GM12878 (cell line): ENCODE results near the gene TTC16. TPM values are rescaled to one million over a fixed set of nuclear protein-coding genes. Genes with fewer than 3 reads are reported as not detected.

Experiments used
- ATAC-seq: fragments of 200-7000 bp; cut with Tn5 transposase; 3 replicates; pipeline ENCODE4 v1.9.1; 2020; ENCODE audit warnings: mild to moderate bottlenecking, moderate library complexity
- BruUV-seq: library from RNA; stranded (reverse); fragments of 400-500 nt; replicated peaks from 2 replicates; lab custom pipeline; 2021; lab: Mats Ljungman, UMichigan
- CTCF ChIA-PET: fragments of 300-600 bp; sonication (Branson Sonifier 250); formaldehyde crosslinking; extraction: SDS; loops from one replicate; lab custom pipeline; 2021; ENCODE audit warnings: inconsistent platforms; lab: Yijun Ruan, JAX
- POLR2A ChIA-PET: fragments of 350-600 bp; formaldehyde crosslinking; extraction: SDS; loops from one replicate; lab custom pipeline; 2021; ENCODE audit warnings: inconsistent platforms; lab: Charles Lee
- RAD21 ChIA-PET: fragments of 300-600 bp; sonication (Branson Sonifier 250); formaldehyde crosslinking; loops from one replicate; lab custom pipeline; 2023; ENCODE audit warnings: antibody characterized with exemption; ENCODE audit not compliant: unreplicated experiment; lab: Charles Lee
- SMC1A ChIA-PET: fragments of 300-600 bp; sonication (Branson Sonifier 250); formaldehyde crosslinking; loops from one replicate; lab custom pipeline; 2023; ENCODE audit not compliant: unreplicated experiment, uncharacterized antibody; lab: Charles Lee
- DNase-seq: peaks from one replicate; pipeline ENCODE4 v3.0.0-alpha.2; 2011; ENCODE audit warnings: low read depth, low spot score
- FAIRE-seq: peaks from 3 replicates; lab custom pipeline; 2011; peaks lifted over from hg19 to GRCh38; lab: Jason Lieb, UNC
- H2AFZ ChIP-seq: 2 replicates; pipeline ENCODE4 v1.6.0; 2011; ENCODE audit warnings: low read depth, low read length, control low read depth; ENCODE audit not compliant: control insufficient read depth
- H3K27ac ChIP-seq: 2 replicates; pipeline ENCODE4 v1.5.1; 2011; ENCODE audit warnings: control low read depth; ENCODE audit not compliant: control insufficient read depth, insufficient read depth
- H3K27me3 ChIP-seq, 2 experiments: replicated peaks in 1 of 2; 2 replicates each; pipeline versions ENCODE4 v1.6.0 to v1.6.1; 2011; ENCODE audit warnings: low read length in 1 of 2; ENCODE audit not compliant: control insufficient read depth in 2 of 2, insufficient read depth in 2 of 2
- H3K36me3 ChIP-seq, 2 experiments: 2 replicates each; pipeline ENCODE4 v1.5.1; 2011; ENCODE audit warnings: low read length in 1 of 2; ENCODE audit not compliant: control insufficient read depth in 2 of 2, insufficient read depth in 2 of 2
- H3K4me1 ChIP-seq: 2 replicates; pipeline ENCODE4 v1.6.1; 2011; ENCODE audit warnings: mild to moderate bottlenecking, low read length, moderate library complexity, mixed read lengths; ENCODE audit not compliant: control insufficient read depth, insufficient read depth
- H3K4me2 ChIP-seq: 2 replicates; pipeline ENCODE4 v1.6.0; 2011; ENCODE audit warnings: control low read depth; ENCODE audit not compliant: control insufficient read depth, insufficient read depth
- H3K4me3 ChIP-seq: fragments of 200-600 bp; sonication (generic); 2 replicates; pipeline ENCODE4 v1.5.1; 2016
- H3K79me2 ChIP-seq: 2 replicates; pipeline ENCODE4 v1.6.0; 2011; ENCODE audit warnings: low read length; ENCODE audit not compliant: control insufficient read depth, insufficient read depth
- H3K9ac ChIP-seq: 2 replicates; pipeline ENCODE4 v1.8.0; 2011; ENCODE audit warnings: low read length, control low read depth, mixed read lengths; ENCODE audit not compliant: control insufficient read depth, insufficient read depth
- H3K9me3 ChIP-seq: replicated peaks from 3 replicates; pipeline ENCODE4 v1.5.1; 2011; ENCODE audit warnings: mild to moderate bottlenecking, low read length; ENCODE audit not compliant: control insufficient read depth, insufficient read depth
- H4K20me1 ChIP-seq: 2 replicates; pipeline ENCODE4 v1.6.0; 2011; ENCODE audit not compliant: control insufficient read depth, insufficient read depth
- ASH2L ChIP-seq: fragments of 300-600, 200-600 bp; sonication (generic); IDR thresholded peaks from 2 replicates; pipeline ENCODE4 v1.6.1; 2017; ENCODE audit warnings: low read depth, mild to moderate bottlenecking, borderline replicate concordance
- ESRRA ChIP-seq: IDR thresholded peaks from 2 replicates; pipeline ENCODE4 v1.6.1; 2012; ENCODE audit warnings: mild to moderate bottlenecking, low read length, improper control_type of control experiment
- HCFC1 ChIP-seq: fragments of 150-350 bp; IDR thresholded peaks from 2 replicates; pipeline ENCODE4 v1.6.1; 2014; ENCODE audit warnings: low read length
- KDM1A ChIP-seq: fragments of 200-600 bp; sonication (generic); IDR thresholded peaks from 2 replicates; pipeline ENCODE4 v1.6.1; 2016; ENCODE audit warnings: borderline replicate concordance
- POLR2A ChIP-seq: IDR thresholded peaks from 2 replicates; pipeline ENCODE4 v1.6.1; 2011; ENCODE audit warnings: low read depth, mild to moderate bottlenecking, low read length
- SMAD5 ChIP-seq: IDR thresholded peaks from 2 replicates; pipeline ENCODE4 v1.6.1; 2016; ENCODE audit warnings: antibody characterized with exemption, low read depth
- STAT3 ChIP-seq: IDR thresholded peaks from 2 replicates; pipeline ENCODE4 v1.6.1; 2011; ENCODE audit warnings: low read depth, low read length, improper control_type of control experiment
- SUZ12 ChIP-seq: fragments of 200-600 bp; sonication (generic); IDR thresholded peaks from one replicate; pipeline ENCODE4 v1.6.1; 2018; ENCODE audit warnings: antibody characterized with exemption, mild to moderate bottlenecking; ENCODE audit not compliant: unreplicated experiment
- TAF1 ChIP-seq: IDR thresholded peaks from 2 replicates; pipeline ENCODE4 v1.6.1; 2011; ENCODE audit warnings: mild to moderate bottlenecking, low read depth, low read length, borderline replicate concordance
- ZZZ3 ChIP-seq: IDR thresholded peaks from 2 replicates; pipeline ENCODE4 v1.6.1; 2011; ENCODE audit warnings: low read depth; ENCODE audit not compliant: control insufficient read depth, insufficient read length
- WGBS: methylation state at CpG from one replicate; pipeline ENCODE4 v1.1.6; 2016; ENCODE audit warnings: low lambda C conversion rate; ENCODE audit not compliant: insufficient replicate concordance, insufficient coverage; ENCODE audit errors: missing lambda C conversion rate; 5-methylcytosine and 5-hydroxymethylcytosine counted together
- in situ Hi-C: fragments of 300-500 bp; cut with MboI; formaldehyde crosslinking; loops from 9 replicates; pipeline ENCODE4 v1.14.3; 2018; ENCODE audit warnings: mixed read lengths
- intact Hi-C: fragments of 100-400 bp; cut with micrococcal nuclease; formaldehyde crosslinking; loops from one replicate; pipeline ENCODE4 v1.14.2; 2022; ENCODE audit not compliant: unreplicated experiment
- polyA plus RNA-seq, 11 experiments: library from polyadenylated mRNA; depleted of rRNA in 4 of 11; unstranded in 6 of 11; stranded (reverse) in 5 of 11; fragments of >200 nt; fragmentation: Nextera tagmentation in 4 of 11; fragmentation: Illumina TruSeq in 1 of 11; extraction: Ambion mirVana in 4 of 11; extraction: Trizol in 1 of 11; gene quantifications; 1 replicate in 1 of 11; 2 replicates in 10 of 11; pipeline versions ENCODE4 v1.2.1 to v1.2.3, GENCODE V29; 2011 to 2016; ENCODE audit warnings: inconsistent platforms in 2 of 11, missing spikeins in 2 of 11, low read depth in 1 of 11
- total RNA-seq, 4 experiments: library from RNA; depleted of rRNA in 3 of 4; stranded (reverse); fragments of >200 nt in 3 of 4; fragmentation: Illumina TruSeq in 1 of 4; extraction: Trizol in 1 of 4; gene quantifications; 2 replicates each; pipeline versions ENCODE4 v1.2.1 to v1.2.3, GENCODE V29; 2013 to 2021
- TF ChIP-seq, protein P1 (sequence below): IDR thresholded peaks from 2 replicates; pipeline ENCODE4 v1.6.1; 2012; ENCODE audit warnings: low read length, inconsistent platforms
- TF ChIP-seq, protein P2 (sequence below): fragments of 150-350 bp; IDR thresholded peaks from 2 replicates; pipeline ENCODE4 v1.6.1; 2014; ENCODE audit warnings: mild to moderate bottlenecking, low read depth, low read length
- TF ChIP-seq, protein P3 (sequence below): fragments of 450-650 bp; IDR thresholded peaks from 2 replicates; pipeline ENCODE4 v1.6.1; 2014; ENCODE audit warnings: mild to moderate bottlenecking

TTC16 gene
- total and polyA plus RNA-seq, 10 of the 15 experiments (the other 5 are each of a cell fraction or from before 2014, with no cell fraction given), result 0.03 TPM; not detected in 9

DNA sequence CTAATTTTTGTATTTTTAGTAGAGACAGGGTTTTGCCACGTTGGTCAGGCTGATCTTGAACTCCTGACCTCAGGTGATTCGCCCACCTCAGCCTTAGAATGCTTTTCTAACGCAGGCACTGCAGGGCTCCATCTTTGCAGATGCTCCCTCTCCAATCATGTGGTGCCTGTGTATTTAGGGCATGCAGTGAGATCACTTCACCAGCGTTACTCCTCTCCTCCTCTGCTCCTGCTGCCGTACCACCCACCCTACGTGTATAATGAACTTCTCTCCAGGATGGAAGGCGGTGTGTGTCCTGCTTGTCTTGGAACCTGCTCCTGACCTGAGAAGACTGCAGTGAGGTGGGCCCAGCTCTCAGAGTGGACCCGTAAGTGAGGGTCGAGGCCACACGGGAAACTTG is 22.7 kb upstream of the TTC16 start:
- CTCF ChIA-PET, result no interaction called here

DNA sequence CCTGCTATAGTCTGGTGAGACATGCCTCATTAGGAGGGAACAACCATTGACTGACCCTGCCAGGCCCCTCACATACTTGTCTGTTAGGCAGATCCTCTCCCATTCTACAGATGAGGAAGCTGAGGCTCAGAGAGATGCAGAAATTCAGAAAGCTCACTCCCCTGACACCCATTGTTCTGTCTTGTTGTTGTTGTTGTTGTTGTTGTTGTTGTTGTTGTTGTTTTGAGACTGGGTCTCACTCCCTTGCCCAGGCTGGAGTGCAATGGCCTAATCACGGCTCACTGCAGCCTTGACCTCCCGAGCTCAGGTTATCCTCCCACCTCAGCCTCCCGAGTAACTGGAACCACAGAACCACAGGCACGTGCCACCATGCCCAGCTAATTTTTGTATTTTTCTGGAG is 22.2 kb upstream of the TTC16 start:
- ATAC-seq (no peak), FAIRE-seq (no peak), DNase-seq (no peak)
- no TSS peak for BruUV-seq
- Histone ChIP-seq H3K9me3 (no peaks in the 10 kb centered on the region), H3K79me2 (no peaks in the 10 kb centered on the region), H3K27me3 (no peaks in the 10 kb centered on the region), H2AFZ (no peak overlapping the region), H3K9ac (no peak overlapping the region), H3K4me1 (no peaks in the 10 kb centered on the region), H4K20me1 (no peaks in the 10 kb centered on the region), H3K36me3 (no peaks in the 10 kb centered on the region), H3K4me3 (no peak overlapping the region), H3K4me2 (no peak overlapping the region), H3K27ac (no peak overlapping the region)
- intact Hi-C loops, result no loop called here
- POLR2A ChIA-PET, result no interaction called here
- SMC1A ChIA-PET, result interaction anchor here (0.7 kb wide), 1 partner anchor 65 kb away, joined by 3 read pairs; no protein-coding TSS in a partner anchor
- CTCF ChIA-PET, result no interaction called here
- RAD21 ChIA-PET, result no interaction called here
- 58% methylated on average over 4 of the region's 4 CpGs for WGBS
- in situ Hi-C loops, result no loop called here
- TF ChIP-seq, protein P1, sequence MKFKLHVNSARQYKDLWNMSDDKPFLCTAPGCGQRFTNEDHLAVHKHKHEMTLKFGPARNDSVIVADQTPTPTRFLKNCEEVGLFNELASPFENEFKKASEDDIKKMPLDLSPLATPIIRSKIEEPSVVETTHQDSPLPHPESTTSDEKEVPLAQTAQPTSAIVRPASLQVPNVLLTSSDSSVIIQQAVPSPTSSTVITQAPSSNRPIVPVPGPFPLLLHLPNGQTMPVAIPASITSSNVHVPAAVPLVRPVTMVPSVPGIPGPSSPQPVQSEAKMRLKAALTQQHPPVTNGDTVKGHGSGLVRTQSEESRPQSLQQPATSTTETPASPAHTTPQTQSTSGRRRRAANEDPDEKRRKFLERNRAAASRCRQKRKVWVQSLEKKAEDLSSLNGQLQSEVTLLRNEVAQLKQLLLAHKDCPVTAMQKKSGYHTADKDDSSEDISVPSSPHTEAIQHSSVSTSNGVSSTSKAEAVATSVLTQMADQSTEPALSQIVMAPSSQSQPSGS, result no peak
- TF ChIP-seq ASH2L (no peak), STAT3 (no peak), HCFC1 (no peak), TAF1 (no peak), SMAD5 (no peak), ESRRA (no peak), SUZ12 (no peak)
- TF ChIP-seq, protein P2, sequence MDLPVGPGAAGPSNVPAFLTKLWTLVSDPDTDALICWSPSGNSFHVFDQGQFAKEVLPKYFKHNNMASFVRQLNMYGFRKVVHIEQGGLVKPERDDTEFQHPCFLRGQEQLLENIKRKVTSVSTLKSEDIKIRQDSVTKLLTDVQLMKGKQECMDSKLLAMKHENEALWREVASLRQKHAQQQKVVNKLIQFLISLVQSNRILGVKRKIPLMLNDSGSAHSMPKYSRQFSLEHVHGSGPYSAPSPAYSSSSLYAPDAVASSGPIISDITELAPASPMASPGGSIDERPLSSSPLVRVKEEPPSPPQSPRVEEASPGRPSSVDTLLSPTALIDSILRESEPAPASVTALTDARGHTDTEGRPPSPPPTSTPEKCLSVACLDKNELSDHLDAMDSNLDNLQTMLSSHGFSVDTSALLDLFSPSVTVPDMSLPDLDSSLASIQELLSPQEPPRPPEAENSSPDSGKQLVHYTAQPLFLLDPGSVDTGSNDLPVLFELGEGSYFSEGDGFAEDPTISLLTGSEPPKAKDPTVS, result no peak

More for the DNA sequence above, 22.7 kb upstream of the TTC16 start:
- no TSS peak for BruUV-seq
- Histone ChIP-seq H3K36me3 (no peaks in the 10 kb centered on the region), H4K20me1 (no peaks in the 10 kb centered on the region), H3K27me3 (no peaks in the 10 kb centered on the region), H3K9ac (no peak overlapping the region), H2AFZ (no peak overlapping the region), H3K4me3 (no peak overlapping the region), H3K27ac (no peak overlapping the region), H3K4me1 (no peaks in the 10 kb centered on the region), H3K4me2 (no peak overlapping the region)
- ATAC-seq, result no peak
- WGBS, result 23% methylated on average over 10 of the region's 10 CpGs
- SMC1A ChIA-PET, result no interaction called here
- POLR2A ChIA-PET, result no interaction called here
- in situ Hi-C loops, result no loop called here
- DNase-seq, result no peak
- FAIRE-seq, result no peak
- TF ChIP-seq, protein P3, sequence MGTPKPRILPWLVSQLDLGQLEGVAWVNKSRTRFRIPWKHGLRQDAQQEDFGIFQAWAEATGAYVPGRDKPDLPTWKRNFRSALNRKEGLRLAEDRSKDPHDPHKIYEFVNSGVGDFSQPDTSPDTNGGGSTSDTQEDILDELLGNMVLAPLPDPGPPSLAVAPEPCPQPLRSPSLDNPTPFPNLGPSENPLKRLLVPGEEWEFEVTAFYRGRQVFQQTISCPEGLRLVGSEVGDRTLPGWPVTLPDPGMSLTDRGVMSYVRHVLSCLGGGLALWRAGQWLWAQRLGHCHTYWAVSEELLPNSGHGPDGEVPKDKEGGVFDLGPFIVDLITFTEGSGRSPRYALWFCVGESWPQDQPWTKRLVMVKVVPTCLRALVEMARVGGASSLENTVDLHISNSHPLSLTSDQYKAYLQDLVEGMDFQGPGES, result no peak
- no peak for TF ChIP-seq KDM1A
- TF ChIP-seq POLR2A, result no peak
- TF ChIP-seq ZZZ3, result no peak
- TF ChIP-seq, all 136 proteins: peak for 0
- RAD21 ChIA-PET, result no interaction called here
- intact Hi-C loops, result no loop called here
- H3K79me2 ChIP-seq, result no peaks in the 10 kb centered on the region
- H3K9me3 ChIP-seq, result no peaks in the 10 kb centered on the region
